ENCODE measurements around the gene FNBP1. TPM values are rescaled to one million over a fixed set of nuclear protein-coding genes. Genes with fewer than 3 reads are reported as not detected.

The FNBP1 gene
- total and polyA plus RNA-seq, 10 of the 15 experiments (the other 5 are each of a cell fraction or from before 2014, with no cell fraction given) = 64.5 to 353 (median 179) TPM

DNA sequence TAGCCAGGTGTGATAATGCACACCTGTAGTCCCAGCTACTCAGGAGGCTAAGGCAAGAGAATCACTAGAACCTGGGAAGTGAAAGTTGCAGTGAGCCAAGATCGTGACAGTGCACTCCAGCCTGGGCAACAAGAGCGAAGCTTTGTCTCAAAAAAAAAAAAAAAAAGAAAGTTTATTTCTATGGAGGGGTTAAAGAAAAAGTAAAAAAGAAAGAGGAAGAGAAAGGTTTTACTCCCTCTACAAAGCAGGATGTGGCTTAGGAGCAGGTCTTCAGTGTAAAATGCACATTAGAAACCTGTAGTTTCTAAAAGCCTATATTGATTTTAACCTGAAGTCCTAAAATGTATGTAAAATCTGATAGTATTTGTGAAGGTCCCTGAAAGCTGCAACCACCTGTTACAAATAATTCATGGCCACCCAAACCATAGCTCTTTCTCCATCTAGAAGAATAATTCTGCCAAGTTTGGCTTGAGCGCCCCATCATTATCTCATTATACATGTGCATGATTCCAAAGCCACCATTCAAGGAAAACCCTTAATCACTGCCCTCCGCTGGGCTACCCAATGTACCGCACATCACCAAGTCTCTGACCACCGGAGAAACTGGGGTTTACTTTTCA lies 3.4 kb downstream of the FNBP1 start (continued):
- TF ChIP-seq, protein P1, sequence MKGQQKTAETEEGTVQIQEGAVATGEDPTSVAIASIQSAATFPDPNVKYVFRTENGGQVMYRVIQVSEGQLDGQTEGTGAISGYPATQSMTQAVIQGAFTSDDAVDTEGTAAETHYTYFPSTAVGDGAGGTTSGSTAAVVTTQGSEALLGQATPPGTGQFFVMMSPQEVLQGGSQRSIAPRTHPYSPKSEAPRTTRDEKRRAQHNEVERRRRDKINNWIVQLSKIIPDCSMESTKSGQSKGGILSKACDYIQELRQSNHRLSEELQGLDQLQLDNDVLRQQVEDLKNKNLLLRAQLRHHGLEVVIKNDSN (IDR thresholded peaks at IDR 0.05; ENCODE audit: borderline replicate concordance, extremely low read length, insufficient read depth, low read depth, low read length) = no peak
- TF ChIP-seq NBN (IDR thresholded peaks at IDR 0.05) (peak; percentile 83; the same call in 1 of the 2 replicates), ETV6 (conservative IDR thresholded peaks at IDR 0.05 in 1 of 2, IDR thresholded peaks at IDR 0.05 in 1 of 2; ENCODE audit: borderline replicate concordance in 1 of 2, low read depth in 1 of 2) (no peak; a peak in 1 of 4 replicates), EP300 (IDR thresholded peaks at IDR 0.05; ENCODE audit: borderline replicate concordance in 1 of 2, control insufficient read depth in 1 of 2, low read depth in 2 of 2, low read length in 2 of 2) (peak; percentile 46 to 63; a peak in 2 of 4 replicates), BMI1 (IDR thresholded peaks at IDR 0.05; ENCODE audit: borderline replicate concordance) (peak; percentile 47; the same call in 1 of the 2 replicates), LARP7 (IDR thresholded peaks at IDR 0.05) (no peak), ASH2L (IDR thresholded peaks at IDR 0.05; ENCODE audit: borderline replicate concordance, low read depth) (no peak), ZNF217 (IDR thresholded peaks at IDR 0.05) (no peak), MTA3 (IDR thresholded peaks at IDR 0.05; ENCODE audit: borderline replicate concordance, low read length) (no peak), BRCA1 (IDR thresholded peaks at IDR 0.05; ENCODE audit: low read depth, low read length) (no peak), DPF2 (IDR thresholded peaks at IDR 0.05) (no peak), CBFB (IDR thresholded peaks at IDR 0.05; ENCODE audit: low read depth) (0 out of 2 replicates have a peak, but pooled peaks have one; percentile 27), MTA2 (IDR thresholded peaks at IDR 0.05; ENCODE audit: low read depth) (peak; percentile 62; the same call in 1 of the 2 replicates), RAD21 (IDR thresholded peaks at IDR 0.05; ENCODE audit: insufficient read depth, low read depth, low read length) (0 out of 2 replicates have a peak, but pooled peaks have one; percentile 23), HDGF (IDR thresholded peaks at IDR 0.05) (peak; percentile 54), BHLHE40 (IDR thresholded peaks at IDR 0.05; ENCODE audit: borderline replicate concordance in 1 of 2, low read depth in 2 of 2, low read length in 1 of 2) (peak; percentile 47 to 49; a peak in 1 of 4 replicates)
- TF ChIP-seq, protein P2, sequence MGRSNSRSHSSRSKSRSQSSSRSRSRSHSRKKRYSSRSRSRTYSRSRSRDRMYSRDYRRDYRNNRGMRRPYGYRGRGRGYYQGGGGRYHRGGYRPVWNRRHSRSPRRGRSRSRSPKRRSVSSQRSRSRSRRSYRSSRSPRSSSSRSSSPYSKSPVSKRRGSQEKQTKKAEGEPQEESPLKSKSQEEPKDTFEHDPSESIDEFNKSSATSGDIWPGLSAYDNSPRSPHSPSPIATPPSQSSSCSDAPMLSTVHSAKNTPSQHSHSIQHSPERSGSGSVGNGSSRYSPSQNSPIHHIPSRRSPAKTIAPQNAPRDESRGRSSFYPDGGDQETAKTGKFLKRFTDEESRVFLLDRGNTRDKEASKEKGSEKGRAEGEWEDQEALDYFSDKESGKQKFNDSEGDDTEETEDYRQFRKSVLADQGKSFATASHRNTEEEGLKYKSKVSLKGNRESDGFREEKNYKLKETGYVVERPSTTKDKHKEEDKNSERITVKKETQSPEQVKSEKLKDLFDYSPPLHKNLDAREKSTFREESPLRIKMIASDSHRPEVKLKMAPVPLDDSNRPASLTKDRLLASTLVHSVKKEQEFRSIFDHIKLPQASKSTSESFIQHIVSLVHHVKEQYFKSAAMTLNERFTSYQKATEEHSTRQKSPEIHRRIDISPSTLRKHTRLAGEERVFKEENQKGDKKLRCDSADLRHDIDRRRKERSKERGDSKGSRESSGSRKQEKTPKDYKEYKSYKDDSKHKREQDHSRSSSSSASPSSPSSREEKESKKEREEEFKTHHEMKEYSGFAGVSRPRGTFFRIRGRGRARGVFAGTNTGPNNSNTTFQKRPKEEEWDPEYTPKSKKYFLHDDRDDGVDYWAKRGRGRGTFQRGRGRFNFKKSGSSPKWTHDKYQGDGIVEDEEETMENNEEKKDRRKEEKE (IDR thresholded peaks at IDR 0.05) = no peak
- TF ChIP-seq, protein P3, sequence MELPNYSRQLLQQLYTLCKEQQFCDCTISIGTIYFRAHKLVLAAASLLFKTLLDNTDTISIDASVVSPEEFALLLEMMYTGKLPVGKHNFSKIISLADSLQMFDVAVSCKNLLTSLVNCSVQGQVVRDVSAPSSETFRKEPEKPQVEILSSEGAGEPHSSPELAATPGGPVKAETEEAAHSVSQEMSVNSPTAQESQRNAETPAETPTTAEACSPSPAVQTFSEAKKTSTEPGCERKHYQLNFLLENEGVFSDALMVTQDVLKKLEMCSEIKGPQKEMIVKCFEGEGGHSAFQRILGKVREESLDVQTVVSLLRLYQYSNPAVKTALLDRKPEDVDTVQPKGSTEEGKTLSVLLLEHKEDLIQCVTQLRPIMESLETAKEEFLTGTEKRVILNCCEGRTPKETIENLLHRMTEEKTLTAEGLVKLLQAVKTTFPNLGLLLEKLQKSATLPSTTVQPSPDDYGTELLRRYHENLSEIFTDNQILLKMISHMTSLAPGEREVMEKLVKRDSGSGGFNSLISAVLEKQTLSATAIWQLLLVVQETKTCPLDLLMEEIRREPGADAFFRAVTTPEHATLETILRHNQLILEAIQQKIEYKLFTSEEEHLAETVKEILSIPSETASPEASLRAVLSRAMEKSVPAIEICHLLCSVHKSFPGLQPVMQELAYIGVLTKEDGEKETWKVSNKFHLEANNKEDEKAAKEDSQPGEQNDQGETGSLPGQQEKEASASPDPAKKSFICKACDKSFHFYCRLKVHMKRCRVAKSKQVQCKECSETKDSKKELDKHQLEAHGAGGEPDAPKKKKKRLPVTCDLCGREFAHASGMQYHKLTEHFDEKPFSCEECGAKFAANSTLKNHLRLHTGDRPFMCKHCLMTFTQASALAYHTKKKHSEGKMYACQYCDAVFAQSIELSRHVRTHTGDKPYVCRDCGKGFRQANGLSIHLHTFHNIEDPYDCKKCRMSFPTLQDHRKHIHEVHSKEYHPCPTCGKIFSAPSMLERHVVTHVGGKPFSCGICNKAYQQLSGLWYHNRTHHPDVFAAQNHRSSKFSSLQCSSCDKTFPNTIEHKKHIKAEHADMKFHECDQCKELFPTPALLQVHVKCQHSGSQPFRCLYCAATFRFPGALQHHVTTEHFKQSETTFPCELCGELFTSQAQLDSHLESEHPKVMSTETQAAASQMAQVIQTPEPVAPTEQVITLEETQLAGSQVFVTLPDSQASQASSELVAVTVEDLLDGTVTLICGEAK (IDR thresholded peaks at IDR 0.05; ENCODE audit: borderline replicate concordance) = no peak
- TF ChIP-seq, protein P4, sequence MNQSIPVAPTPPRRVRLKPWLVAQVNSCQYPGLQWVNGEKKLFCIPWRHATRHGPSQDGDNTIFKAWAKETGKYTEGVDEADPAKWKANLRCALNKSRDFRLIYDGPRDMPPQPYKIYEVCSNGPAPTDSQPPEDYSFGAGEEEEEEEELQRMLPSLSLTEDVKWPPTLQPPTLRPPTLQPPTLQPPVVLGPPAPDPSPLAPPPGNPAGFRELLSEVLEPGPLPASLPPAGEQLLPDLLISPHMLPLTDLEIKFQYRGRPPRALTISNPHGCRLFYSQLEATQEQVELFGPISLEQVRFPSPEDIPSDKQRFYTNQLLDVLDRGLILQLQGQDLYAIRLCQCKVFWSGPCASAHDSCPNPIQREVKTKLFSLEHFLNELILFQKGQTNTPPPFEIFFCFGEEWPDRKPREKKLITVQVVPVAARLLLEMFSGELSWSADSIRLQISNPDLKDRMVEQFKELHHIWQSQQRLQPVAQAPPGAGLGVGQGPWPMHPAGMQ (IDR thresholded peaks at IDR 0.05; ENCODE audit: borderline replicate concordance) = no peak
